VCaP (cell line): ENCODE data around the gene APOD.
A peak's percentile ranks its signal among the peaks of the same experiment; 100 is the strongest.
"Not testable (repeated sequence)": the region's sequence is repeated elsewhere in the genome, so short reads cannot be mapped to it uniquely, and the experiment has no call there.

Experiments
- H3K27ac ChIP-seq: fragments of 450-650 bp; 2 replicates; pipeline ENCODE4 v1.5.1; 2017
- CTCF ChIP-seq: fragments of 450-650 bp; conservative IDR thresholded peaks from 2 replicates; pipeline ENCODE4 v1.5.1; 2017; ENCODE audit warnings: mild to moderate bottlenecking, moderate library complexity

Gene APOD

DNA sequence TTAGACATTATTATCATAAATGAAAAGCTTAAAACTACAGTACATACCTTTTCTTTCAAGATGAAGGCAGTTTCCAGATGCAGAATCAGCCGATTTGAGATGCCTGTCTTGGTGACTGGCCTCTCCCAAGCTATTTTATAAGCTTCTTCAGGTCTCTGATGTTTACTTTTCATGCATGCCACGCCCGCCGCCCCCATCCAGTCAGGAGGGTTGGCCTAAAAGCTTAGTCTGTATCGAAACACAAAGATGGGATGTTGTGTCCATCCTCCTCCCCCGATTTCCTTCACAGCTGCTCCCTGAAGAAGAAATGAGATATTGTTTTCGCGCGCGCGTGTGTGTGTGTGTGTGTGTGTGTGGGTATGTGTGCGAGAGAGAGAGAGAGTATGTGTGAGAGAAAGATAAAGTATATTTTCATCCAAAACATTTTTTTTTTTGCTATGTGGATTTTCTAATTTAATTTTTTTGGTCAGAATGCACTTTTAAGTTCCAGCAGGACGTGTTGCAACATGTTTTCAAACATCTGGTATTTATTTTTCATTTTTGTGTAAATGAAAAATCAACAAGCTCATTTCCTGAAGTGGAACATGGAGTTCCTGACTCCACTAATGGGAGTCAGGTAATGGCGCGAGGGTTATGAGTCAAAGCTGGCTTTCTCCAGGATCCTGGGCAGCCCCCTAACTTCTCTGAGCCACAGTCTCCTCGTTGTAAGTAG is at the start of gene APOD:
Gene APOD, minus strand, starts transcription at position 110 of the 712 bp plus-strand sequence. CDS start 4,479 bp downstream, outside the sequence.
- H3K27ac ChIP-seq, result peak within 1 kb of the TSS; percentile 97
- TF ChIP-seq CTCF, result no peak

DNA sequence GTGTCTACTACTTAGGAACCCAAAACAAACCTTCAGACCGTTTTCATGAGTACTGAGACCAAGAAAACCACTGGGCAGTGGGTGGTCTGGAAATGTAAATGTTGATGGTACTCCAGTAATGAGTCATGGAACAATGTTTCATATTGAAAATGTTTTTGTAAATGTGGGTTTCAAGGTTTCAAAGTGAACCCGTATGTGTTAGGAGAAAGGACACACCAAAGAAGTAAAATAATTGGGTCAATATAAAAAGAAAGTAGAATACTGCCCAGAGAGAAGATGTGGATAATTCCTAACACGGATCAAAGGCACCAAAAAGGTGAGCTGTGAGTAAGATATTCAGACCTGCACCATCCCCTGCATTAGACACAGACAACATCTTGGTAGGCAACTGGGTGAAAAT is 49.6 kb upstream of the APOD start:
- not testable (repeated sequence) for H3K27ac ChIP-seq

- H3K27ac ChIP-seq, result not testable (repeated sequence)
Measured at GRCh38 chr3:195632501-195633185, 48.9 kb upstream of the APOD start.

- H3K27ac ChIP-seq, result not testable (repeated sequence)
Measured at GRCh38 chr3:195632046-195632445, 48.3 kb upstream of the APOD start.

GRCh38 chr3:195630938-195631495 is 47.3 kb upstream of the APOD start:
- not testable (repeated sequence) for H3K27ac ChIP-seq

DNA sequence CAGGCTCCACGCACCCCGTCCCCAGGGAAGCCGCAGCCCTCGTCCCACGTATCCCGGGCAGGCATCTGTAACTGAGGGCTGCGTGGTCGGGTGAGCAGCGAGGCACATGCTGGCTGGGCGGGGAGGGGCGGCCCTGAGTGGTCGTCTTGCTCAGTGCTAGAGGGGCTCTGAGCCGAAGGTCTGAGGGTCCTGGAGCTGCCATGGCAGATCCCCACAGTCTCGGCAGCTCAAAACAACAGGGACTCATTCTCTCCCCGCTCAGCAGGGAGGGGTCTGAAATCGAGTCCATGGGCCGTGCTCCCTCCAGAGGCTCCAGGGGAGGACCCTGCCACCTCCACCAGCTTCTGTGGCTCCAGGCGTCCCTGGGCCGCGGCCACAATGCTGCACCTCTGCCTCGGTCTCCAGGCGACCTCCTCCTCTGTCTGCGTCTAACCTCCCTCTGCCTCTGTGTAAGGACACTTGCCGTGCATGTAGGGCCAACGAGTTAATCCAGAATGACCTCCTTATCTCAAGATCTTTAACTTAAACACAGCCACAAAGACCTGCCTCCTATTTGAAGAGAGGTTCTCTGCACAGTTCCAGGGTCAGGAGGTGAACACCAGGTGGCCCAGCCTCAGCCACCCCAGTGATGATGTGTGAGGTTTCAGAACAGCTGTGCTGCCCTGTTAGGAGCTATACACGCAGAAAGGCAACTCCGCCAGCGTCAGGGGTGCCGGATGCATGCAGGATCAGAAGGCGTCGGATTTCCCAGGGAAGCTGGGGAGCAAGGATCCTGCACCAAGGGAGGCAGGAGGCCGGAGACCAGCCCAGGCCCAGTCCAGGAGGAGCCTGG is 46.6 kb upstream of the APOD start:
- not testable (repeated sequence) for H3K27ac ChIP-seq

- H3K27ac ChIP-seq, result not testable (repeated sequence)
Measured at GRCh38 chr3:195629682-195630081, 45.9 kb upstream of the APOD start.

- H3K27ac ChIP-seq, result not testable (repeated sequence)
Measured at GRCh38 chr3:195628386-195628920, 44.7 kb upstream of the APOD start.

GRCh38 chr3:195627515-195628385 is 44.0 kb upstream of the APOD start:
- H3K27ac ChIP-seq, result not testable (repeated sequence)

DNA sequence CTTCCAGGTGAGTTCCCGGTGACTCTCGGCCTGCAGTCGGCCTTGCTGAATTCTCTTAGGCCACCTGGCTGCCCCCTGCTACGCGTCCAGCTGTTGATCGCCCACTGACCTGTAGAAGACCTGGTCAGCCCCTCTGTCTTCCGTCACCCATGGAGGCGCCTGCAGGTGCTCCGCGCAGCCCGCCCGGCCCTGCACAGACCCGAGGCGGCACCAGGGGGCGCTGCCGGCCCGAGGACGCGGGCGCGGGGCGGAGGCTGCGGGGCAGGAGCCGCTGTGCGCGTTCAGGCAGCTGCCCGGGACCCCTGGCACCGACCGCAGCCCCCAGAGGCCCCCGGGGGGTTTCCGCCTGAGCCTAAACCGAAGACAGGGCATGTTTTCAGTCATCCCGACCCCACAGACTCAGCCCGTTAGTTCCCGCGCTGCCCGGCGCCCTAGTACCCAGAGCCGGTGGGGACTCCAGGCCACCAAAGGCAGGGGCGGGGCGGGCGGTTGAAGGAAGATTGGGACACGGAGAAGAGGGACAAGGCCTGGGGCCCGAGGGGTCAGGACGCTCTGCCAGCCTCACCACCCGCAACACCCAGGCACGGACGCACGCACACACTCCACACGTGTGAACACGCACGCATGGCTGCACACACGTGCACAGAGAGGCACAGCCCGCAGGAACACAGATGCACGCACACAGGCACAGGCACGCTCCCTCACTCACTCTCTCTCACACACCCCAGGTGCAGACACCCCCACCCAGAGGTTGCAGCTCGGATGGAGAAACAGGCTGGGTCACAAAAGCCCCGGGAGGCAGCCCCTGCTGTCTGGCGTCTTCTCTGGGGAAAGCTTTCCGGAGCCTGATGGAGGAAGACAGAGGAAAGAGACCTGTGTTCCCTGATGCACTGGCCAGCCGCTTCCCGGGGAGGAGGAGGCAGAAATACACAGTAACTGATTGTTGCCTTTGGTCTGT is 41.1 kb upstream of the APOD start:
- not testable (repeated sequence) for H3K27ac ChIP-seq

- H3K27ac ChIP-seq, result not testable (repeated sequence)
Measured at GRCh38 chr3:195624171-195624570, 40.4 kb upstream of the APOD start.

GRCh38 chr3:195623217-195623965 is 39.7 kb upstream of the APOD start:
- H3K27ac ChIP-seq, result not testable (repeated sequence)

DNA sequence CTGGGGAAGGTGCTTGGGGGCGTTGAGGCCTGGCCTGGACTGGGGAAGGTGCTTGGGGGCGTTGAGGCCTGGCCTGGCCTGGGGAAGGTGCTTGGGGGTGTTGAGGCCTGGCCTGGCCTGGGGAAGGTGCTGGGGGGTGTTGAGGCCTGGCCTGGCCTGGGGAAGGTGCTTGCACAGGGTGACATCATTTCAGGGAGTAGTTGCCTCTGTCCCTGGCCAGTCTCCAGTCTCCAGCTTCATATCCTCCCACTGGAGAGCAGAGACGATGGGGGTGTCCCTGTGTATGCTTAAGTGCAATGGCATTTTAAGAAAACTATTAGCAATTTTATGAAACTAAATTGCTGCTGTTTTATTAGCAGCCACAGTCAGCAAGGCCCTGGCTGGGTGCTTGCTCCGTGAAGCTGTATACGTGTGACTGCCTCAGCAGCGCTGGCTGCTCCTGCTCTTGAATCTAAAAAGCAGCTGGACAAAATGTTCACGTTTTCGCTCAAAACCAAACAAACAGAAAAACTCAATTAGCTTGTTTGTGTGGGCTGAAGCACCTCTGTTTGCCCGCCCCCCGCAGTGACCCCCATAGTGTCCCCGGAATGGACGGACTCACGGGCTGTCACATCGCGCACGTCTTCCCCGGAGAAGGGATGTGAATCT is 38.9 kb upstream of the APOD start:
- not testable (repeated sequence) for H3K27ac ChIP-seq

- H3K27ac ChIP-seq, result not testable (repeated sequence)
Measured at GRCh38 chr3:195622012-195622411, 38.3 kb upstream of the APOD start.

DNA sequence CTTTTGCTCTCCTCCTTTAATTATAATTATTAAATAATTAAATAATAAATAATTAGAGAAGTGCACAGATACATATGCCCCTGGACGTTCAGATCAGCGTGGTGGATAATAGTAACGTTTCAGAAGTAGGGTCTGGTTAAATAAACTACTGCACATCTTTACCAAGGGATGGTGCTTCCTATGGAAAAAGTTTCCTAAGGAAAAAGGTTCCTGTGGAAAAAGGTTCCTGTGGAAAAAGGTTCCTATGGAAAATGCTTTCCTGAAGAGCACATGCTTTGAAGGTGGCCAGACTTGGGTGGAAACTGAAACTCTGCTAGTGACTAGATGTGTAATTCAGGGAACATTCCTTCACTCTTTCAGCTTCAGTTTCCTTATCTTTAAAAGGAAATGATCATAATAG is 37.4 kb upstream of the APOD start:
- H3K27ac ChIP-seq, result not testable (repeated sequence)

DNA sequence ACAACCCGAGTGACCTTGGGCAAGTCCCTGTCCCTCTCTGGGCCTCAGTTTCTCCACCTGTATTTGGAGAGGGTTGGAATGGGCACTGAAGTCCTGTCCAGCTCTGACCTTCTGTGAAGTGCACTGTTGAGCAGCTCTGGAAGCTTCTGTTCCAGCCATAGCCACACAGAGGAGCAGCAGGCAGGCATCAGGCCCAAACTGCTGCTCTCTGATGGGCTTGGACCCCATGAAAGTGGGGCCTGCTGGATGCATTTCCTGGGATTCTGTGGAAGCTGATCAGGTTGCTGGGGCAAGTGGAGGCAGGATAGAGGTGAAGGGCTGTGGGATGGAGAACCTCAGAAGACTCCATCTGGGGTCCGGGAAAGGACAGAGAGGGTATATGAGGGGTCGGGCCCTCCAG is 36.7 kb upstream of the APOD start:
- H3K27ac ChIP-seq, result not testable (repeated sequence)
